Measurements from ENCODE around the gene RRM1. TPM values are rescaled to one million over a fixed set of nuclear protein-coding genes. Genes with fewer than 3 reads are reported as not detected.

Gene RRM1
- total and polyA plus RNA-seq, 9 donors: 14.1 to 50.0 (median 24.7) TPM

DNA sequence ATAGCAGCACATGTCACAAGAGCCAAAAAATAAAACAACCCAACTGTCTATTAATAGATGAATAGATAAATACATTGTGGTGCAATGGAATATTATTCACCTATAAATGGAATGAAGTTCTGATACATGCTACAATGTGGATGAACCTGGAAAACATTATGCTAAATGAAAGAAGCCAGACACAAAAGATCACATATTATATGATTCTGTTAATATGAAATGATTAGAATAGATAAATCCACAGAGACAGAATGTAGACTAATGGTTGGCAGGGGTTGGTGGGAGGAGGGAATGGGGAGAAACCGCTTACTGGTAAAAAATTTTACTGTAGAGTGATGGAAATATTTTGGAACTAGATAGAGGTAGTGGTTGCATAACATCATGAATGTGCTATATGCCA is 32.9 kb upstream of the RRM1 start:
- H3K36me3 ChIP-seq: no peaks in the 10 kb centered on the region
- intact Hi-C loops (cut with DNase I): no loop called here
- H3K4me3 ChIP-seq: no peak overlapping the region
- DNase-seq: no peak
- no peak overlapping the region for H3K27ac ChIP-seq
- peaks cover 6% of the 10 kb centered on the region for H3K4me1 ChIP-seq (ENCODE audit: insufficient read depth)
- TF ChIP-seq, protein P1, sequence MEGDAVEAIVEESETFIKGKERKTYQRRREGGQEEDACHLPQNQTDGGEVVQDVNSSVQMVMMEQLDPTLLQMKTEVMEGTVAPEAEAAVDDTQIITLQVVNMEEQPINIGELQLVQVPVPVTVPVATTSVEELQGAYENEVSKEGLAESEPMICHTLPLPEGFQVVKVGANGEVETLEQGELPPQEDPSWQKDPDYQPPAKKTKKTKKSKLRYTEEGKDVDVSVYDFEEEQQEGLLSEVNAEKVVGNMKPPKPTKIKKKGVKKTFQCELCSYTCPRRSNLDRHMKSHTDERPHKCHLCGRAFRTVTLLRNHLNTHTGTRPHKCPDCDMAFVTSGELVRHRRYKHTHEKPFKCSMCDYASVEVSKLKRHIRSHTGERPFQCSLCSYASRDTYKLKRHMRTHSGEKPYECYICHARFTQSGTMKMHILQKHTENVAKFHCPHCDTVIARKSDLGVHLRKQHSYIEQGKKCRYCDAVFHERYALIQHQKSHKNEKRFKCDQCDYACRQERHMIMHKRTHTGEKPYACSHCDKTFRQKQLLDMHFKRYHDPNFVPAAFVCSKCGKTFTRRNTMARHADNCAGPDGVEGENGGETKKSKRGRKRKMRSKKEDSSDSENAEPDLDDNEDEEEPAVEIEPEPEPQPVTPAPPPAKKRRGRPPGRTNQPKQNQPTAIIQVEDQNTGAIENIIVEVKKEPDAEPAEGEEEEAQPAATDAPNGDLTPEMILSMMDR (IDR thresholded peaks at IDR 0.05): no peak
- TF ChIP-seq POLR2A (IDR thresholded peaks at IDR 0.05) (no peak), EP300 (IDR thresholded peaks at IDR 0.05) (no peak)
- no peaks in the 10 kb centered on the region for H3K27me3 ChIP-seq
- no peaks in the 10 kb centered on the region for H3K9me3 ChIP-seq
- 85 to 95% (median 91%) methylated on average over 1 of the region's 1 CpG for WGBS, 3 donors

DNA sequence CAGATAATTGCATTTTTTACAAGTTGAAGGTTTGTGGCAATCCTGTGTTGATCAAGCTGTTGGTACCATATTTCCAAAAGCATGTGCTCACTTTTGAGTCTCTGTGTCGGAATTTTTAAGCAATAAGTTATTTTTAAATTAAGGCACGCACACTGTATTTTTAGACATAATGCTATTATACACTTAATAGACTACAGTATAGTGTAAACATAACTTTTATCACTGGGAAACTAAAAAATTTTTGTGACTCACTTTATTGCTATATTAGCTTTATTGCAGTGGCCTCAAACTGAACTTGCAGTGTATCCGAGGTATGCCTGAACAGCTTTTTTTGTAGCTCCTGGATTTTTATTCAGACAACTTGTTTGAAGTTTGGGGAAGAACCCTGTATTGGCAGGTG is 31.3 kb upstream of the RRM1 start:
- Histone ChIP-seq H3K27me3 (no peaks in the 10 kb centered on the region), H3K4me3 (no peak overlapping the region), H3K9me3 (no peaks in the 10 kb centered on the region), H3K27ac (no peak overlapping the region), H3K36me3 (no peaks in the 10 kb centered on the region), H3K4me1 (ENCODE audit: insufficient read depth) (peaks cover 4% of the 10 kb centered on the region)
- no peak for DNase-seq
- WGBS, 3 donors: 54 to 71% (median 63%) methylated on average over 3 of the region's 3 CpGs
- intact Hi-C loops (cut with DNase I): no loop called here
- no peak for TF ChIP-seq EP300 (IDR thresholded peaks at IDR 0.05)
- TF ChIP-seq, protein P1 (IDR thresholded peaks at IDR 0.05): no peak
- no peak for TF ChIP-seq POLR2A (IDR thresholded peaks at IDR 0.05)

GRCh38 chr11:4064278-4064955 is 30.2 kb upstream of the RRM1 start:
- no peak overlapping the region for H3K27ac ChIP-seq
- TF ChIP-seq, protein P1 (IDR thresholded peaks at IDR 0.05): no peak
- TF ChIP-seq POLR2A (IDR thresholded peaks at IDR 0.05): no peak
- intact Hi-C loops (cut with DNase I): no loop called here
- H3K27me3 ChIP-seq: no peaks in the 10 kb centered on the region
- WGBS, 3 donors: 95 to 100% (median 95%) methylated on average over 1 of the region's 1 CpG
- H3K36me3 ChIP-seq: no peaks in the 10 kb centered on the region
- peaks cover 4% of the 10 kb centered on the region for H3K4me1 ChIP-seq (ENCODE audit: insufficient read depth)
- H3K4me3 ChIP-seq: no peak overlapping the region
- no peak for DNase-seq
- H3K9me3 ChIP-seq: no peaks in the 10 kb centered on the region

DNA sequence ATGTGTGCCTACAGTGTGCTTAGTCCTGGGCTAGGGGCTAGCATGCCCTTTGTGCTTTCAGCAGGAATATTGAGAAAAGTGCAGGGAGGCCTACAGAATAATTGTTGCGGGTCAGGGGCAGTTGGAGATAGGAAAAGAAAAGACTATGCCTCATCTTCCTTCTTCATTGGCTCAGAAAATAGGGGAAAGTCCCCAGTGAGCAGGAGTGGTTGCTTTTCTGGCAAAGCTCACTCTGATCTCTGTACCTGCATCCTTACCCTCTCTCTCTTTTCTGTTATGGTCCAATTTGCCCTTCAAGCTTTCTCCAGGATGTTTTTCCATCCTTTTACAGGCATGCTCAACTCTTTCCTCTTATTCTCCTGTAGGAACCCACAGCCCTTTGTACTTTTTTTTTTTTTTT is 29.5 kb upstream of the RRM1 start:
- no peak overlapping the region for H3K4me3 ChIP-seq
- intact Hi-C loops (cut with DNase I): no loop called here
- H3K36me3 ChIP-seq: no peaks in the 10 kb centered on the region
- peaks cover 6% of the 10 kb centered on the region for H3K4me1 ChIP-seq (ENCODE audit: insufficient read depth)
- TF ChIP-seq, protein P1 (IDR thresholded peaks at IDR 0.05): no peak
- TF ChIP-seq POLR2A (IDR thresholded peaks at IDR 0.05) (no peak), EP300 (IDR thresholded peaks at IDR 0.05) (no peak)
- WGBS, 3 donors: 91 to 100% (median 92%) methylated on average over 1 of the region's 1 CpG
- H3K27ac ChIP-seq: no peak overlapping the region
- H3K9me3 ChIP-seq: no peaks in the 10 kb centered on the region
- H3K27me3 ChIP-seq: no peaks in the 10 kb centered on the region
- DNase-seq: no peak

Data from ovary (tissue), 9 donors.